Hepatocyte (in vitro differentiated cells): Measurements from ENCODE around the gene TMEM248. TPM values are rescaled to one million over a fixed set of nuclear protein-coding genes. Genes with fewer than 3 reads are reported as not detected.
"Not testable (repeated sequence)": the region's sequence is repeated elsewhere in the genome, so short reads cannot be mapped to it uniquely, and the experiment has no call there.

ENCODE experiments used
- DNase-seq: peaks from one replicate; pipeline ENCODE4 v3.0.0-alpha.2; 2016; ENCODE audit warnings: low spot score
- H2AFZ ChIP-seq: fragments of 200-600 bp; sonication (generic); 2 replicates; pipeline ENCODE4 v1.6.0; 2016; ENCODE audit warnings: antibody characterized with exemption, mild to moderate bottlenecking
- H3K27ac ChIP-seq: fragments of 200-600 bp; sonication (generic); 2 replicates; pipeline ENCODE4 v1.5.1; 2016; ENCODE audit warnings: mild to moderate bottlenecking
- H3K27me3 ChIP-seq: fragments of 200-600 bp; sonication (generic); 2 replicates; pipeline ENCODE4 v1.6.1; 2016
- H3K36me3 ChIP-seq: fragments of 200-600 bp; sonication (generic); replicated peaks from 2 replicates; pipeline ENCODE4 v1.5.1; 2016; ENCODE audit warnings: low read depth; ENCODE audit not compliant: insufficient read depth
- H3K4me1 ChIP-seq: fragments of 200-600 bp; sonication (generic); 2 replicates; pipeline ENCODE4 v1.5.1; 2016; ENCODE audit warnings: mild to moderate bottlenecking, moderate library complexity; ENCODE audit not compliant: insufficient read depth
- H3K4me2 ChIP-seq: fragments of 200-600 bp; sonication (generic); 2 replicates; pipeline ENCODE4 v1.6.0; 2016
- H3K4me3 ChIP-seq: fragments of 200-600 bp; sonication (generic); 2 replicates; pipeline ENCODE4 v1.5.1; 2016; ENCODE audit warnings: mild to moderate bottlenecking
- H3K79me2 ChIP-seq: fragments of 200-600 bp; sonication (generic); 2 replicates; pipeline ENCODE4 v1.6.0; 2017; ENCODE audit warnings: mild to moderate bottlenecking
- H3K9me2 ChIP-seq: fragments of 200-600 bp; sonication (generic); replicated peaks from 2 replicates; pipeline ENCODE4 v1.6.0; 2017; ENCODE audit warnings: mild to moderate bottlenecking; ENCODE audit not compliant: insufficient read depth
- H3K9me3 ChIP-seq: fragments of 200-600 bp; sonication (generic); 2 replicates; pipeline ENCODE4 v1.5.1; 2016; ENCODE audit warnings: low read depth, mild to moderate bottlenecking
- H4K20me1 ChIP-seq: fragments of 200-600 bp; sonication (generic); 2 replicates; pipeline ENCODE4 v1.6.0; 2016; ENCODE audit warnings: mild to moderate bottlenecking; ENCODE audit not compliant: insufficient read depth, poor library complexity, severe bottlenecking
- EZH2 ChIP-seq: fragments of 200-600 bp; sonication (generic); IDR thresholded peaks from 2 replicates; pipeline ENCODE4 v1.6.1; 2016; ENCODE audit warnings: antibody characterized with exemption, mild to moderate bottlenecking, borderline replicate concordance
- EZH2phosphoT487 ChIP-seq: fragments of 200-600 bp; sonication (generic); IDR thresholded peaks from one replicate; pipeline ENCODE4 v1.6.1; 2018; ENCODE audit warnings: antibody characterized with exemption, mild to moderate bottlenecking, low read depth, moderate library complexity; ENCODE audit not compliant: unreplicated experiment, severe bottlenecking
- WGBS: methylation state at CpG from one replicate; pipeline ENCODE4 v1.1.6; 2016; ENCODE audit warnings: low lambda C conversion rate; ENCODE audit errors: missing lambda C conversion rate; 5-methylcytosine and 5-hydroxymethylcytosine counted together
- polyA plus RNA-seq: library from polyadenylated mRNA; unstranded; fragments of >200 nt; fragmentation: Nextera tagmentation; extraction: Ambion mirVana; gene quantifications from 2 replicates; pipeline ENCODE4 v1.2.1, GENCODE V29; 2016
- total RNA-seq: library from RNA; depleted of rRNA; stranded (reverse); fragments of >200 nt; gene quantifications from 2 replicates; pipeline ENCODE4 v1.2.3, GENCODE V29; 2014
- TF ChIP-seq, protein P1 (sequence below): fragments of 200-600 bp; sonication (generic); IDR thresholded peaks from 2 replicates; pipeline ENCODE4 v1.5.1; 2016; ENCODE audit warnings: antibody characterized with exemption, mild to moderate bottlenecking; ENCODE audit not compliant: poor library complexity

The TMEM248 gene
- total and polyA plus RNA-seq, 2 experiments from 2014 or later: 80.3 to 91.5 TPM

DNA sequence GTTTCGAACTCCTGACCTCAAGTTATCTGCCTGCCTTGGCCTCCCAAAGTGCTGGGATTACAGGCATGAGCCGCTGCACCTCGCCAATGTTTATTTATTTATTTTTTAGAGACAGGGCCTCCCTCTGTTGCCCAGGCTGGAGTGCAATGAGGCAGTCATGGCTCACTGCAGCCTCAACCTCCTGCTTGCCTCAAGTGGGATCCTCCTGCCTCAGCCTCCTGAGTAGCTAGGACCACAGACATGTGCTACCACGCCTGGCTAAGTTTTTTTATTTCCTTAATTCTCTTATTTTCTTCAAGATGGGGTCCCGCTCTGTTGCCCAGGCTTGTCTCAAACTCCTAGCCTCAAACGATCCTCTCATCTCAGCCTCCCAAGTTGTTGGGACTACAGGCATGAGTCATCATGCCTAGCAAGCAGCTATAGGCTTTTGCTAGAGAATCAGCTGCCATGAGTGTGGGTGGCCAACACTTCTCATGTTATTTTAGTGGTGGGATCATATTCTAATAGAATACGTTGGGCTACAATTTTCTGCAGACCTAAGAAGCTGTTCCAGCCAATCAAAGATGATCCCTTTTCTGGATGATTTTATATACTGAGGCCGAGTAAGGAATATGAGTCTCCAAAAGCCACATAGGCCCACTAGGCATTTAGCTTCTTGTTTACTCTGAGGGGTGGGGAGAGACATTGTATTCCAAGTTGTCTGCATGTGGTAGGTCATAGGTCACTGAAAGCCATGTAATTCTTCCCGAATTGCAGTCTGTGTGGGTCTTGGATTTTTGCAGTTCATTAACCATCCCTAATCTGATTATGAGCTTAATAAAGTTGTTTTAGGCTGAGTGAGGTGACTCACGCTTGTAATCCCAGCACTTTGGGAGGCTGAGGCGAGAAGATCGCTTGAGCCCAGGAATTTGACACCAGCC, 7.6 kb upstream of the TMEM248 start:
- Histone ChIP-seq H3K27ac (no peak overlapping the region), H3K9me2 (no peaks in the 10 kb centered on the region), H3K36me3 (no peaks in the 10 kb centered on the region), H3K4me3 (no peak overlapping the region), H4K20me1 (no peaks in the 10 kb centered on the region), H3K9me3 (no peaks in the 10 kb centered on the region), H3K27me3 (no peaks in the 10 kb centered on the region), H3K4me1 (no peaks in the 10 kb centered on the region), H3K79me2 (no peaks in the 10 kb centered on the region), H3K4me2 (no peak overlapping the region), H2AFZ (no peak overlapping the region)
- TF ChIP-seq EZH2phosphoT487 (no peak), EZH2 (no peak)
- TF ChIP-seq, protein P1, sequence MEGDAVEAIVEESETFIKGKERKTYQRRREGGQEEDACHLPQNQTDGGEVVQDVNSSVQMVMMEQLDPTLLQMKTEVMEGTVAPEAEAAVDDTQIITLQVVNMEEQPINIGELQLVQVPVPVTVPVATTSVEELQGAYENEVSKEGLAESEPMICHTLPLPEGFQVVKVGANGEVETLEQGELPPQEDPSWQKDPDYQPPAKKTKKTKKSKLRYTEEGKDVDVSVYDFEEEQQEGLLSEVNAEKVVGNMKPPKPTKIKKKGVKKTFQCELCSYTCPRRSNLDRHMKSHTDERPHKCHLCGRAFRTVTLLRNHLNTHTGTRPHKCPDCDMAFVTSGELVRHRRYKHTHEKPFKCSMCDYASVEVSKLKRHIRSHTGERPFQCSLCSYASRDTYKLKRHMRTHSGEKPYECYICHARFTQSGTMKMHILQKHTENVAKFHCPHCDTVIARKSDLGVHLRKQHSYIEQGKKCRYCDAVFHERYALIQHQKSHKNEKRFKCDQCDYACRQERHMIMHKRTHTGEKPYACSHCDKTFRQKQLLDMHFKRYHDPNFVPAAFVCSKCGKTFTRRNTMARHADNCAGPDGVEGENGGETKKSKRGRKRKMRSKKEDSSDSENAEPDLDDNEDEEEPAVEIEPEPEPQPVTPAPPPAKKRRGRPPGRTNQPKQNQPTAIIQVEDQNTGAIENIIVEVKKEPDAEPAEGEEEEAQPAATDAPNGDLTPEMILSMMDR: no peak
- DNase-seq: no peak
- 82% methylated on average over 12 of the region's 12 CpGs for WGBS

DNA sequence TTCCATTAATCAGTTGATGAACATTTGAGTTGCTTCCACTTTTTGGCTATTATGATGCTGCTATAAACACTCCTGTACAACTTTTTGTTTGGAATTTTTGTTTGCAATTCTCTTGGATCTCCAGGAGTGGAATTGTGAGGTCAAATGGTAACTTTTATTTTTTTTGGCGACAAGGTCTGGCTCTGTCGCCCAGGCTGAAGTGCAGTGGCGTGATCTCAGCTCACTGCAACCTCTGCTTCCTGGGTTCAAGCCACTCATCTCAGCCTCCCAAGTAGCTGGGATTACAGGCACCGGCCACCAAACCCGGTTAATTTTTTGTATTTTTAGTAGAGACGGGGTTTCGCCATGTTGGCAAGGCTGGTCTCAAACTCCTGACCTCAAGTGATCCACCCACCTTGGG, 3.1 kb upstream of the TMEM248 start:
- H3K27me3 ChIP-seq, H3K4me2 ChIP-seq, DNase-seq, H3K9me2 ChIP-seq, H3K4me3 ChIP-seq, H2AFZ ChIP-seq, H3K27ac ChIP-seq, H4K20me1 ChIP-seq, H3K36me3 ChIP-seq, H3K9me3 ChIP-seq: not testable (repeated sequence)
- Histone ChIP-seq H3K79me2 (peaks cover 16% of the 10 kb centered on the region), H3K4me1 (peaks cover 12% of the 10 kb centered on the region)
- WGBS: 91% methylated on average over 7 of the region's 7 CpGs

DNA sequence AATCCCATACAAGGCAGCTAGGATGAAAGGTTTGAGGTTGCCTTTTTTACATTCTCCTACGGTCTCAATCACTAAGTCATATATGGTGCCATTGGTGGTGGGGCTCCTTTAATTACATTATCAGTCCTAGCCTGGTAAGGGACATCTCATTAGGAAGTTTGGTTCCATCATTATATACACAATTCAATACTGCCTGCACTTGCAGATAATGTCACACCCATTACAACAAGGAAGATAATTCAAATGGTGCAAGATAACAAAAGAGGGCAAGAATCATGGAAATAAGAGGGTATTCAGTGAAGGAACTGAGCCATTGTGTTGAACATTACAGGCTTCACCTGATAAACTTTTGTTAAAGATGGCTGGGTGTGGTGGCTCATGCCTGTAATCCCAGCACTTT, 1.7 kb upstream of the TMEM248 start:
- Histone ChIP-seq H3K27ac (no peak overlapping the region), H3K36me3 (no peaks in the 10 kb centered on the region), H3K4me2 (no peak overlapping the region), H3K9me3 (no peaks in the 10 kb centered on the region), H3K79me2 (peaks cover 30% of the 10 kb centered on the region), H2AFZ (no peak overlapping the region), H3K27me3 (no peaks in the 10 kb centered on the region), H3K9me2 (no peaks in the 10 kb centered on the region), H3K4me3 (no peak overlapping the region), H4K20me1 (peaks cover 10% of the 10 kb centered on the region), H3K4me1 (peaks cover 12% of the 10 kb centered on the region)
- TF ChIP-seq EZH2: no peak
- TF ChIP-seq, protein P1: no peak
- 92% methylated on average over 1 of the region's 1 CpG for WGBS
- DNase-seq: no peak

DNA sequence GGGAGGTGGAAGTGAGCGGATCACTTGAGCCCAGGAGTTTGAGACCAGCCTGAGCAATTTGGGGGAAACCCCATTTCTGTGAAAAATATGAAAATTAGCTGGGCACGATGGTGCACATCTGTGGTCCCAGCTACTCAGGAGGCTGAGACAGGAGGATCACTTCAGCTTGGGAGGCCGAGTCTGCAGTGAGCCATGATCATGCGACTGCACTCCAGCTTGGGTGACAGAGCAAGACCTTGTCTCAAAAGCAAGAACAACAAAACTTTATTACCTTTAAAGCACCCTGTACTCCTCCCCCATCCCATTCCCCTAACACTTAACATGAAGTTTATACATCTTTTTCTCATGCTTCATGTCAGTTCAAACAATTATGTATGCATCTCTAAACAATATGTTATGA, 1.3 kb upstream of the TMEM248 start:
- H3K4me3 ChIP-seq: no peak overlapping the region
- WGBS: 95% methylated on average over 4 of the region's 4 CpGs
- H3K4me2 ChIP-seq: no peak overlapping the region
- no peaks in the 10 kb centered on the region for H3K9me2 ChIP-seq
- H3K27ac ChIP-seq: no peak overlapping the region
- no peak for DNase-seq
- H2AFZ ChIP-seq: no peak overlapping the region
- no peaks in the 10 kb centered on the region for H3K9me3 ChIP-seq
- H3K79me2 ChIP-seq: peaks cover 34% of the 10 kb centered on the region
- H3K4me1 ChIP-seq: peaks cover 12% of the 10 kb centered on the region
- TF ChIP-seq EZH2phosphoT487 (no peak), EZH2 (no peak)
- TF ChIP-seq, protein P1: no peak
- no peaks in the 10 kb centered on the region for H3K36me3 ChIP-seq
- H4K20me1 ChIP-seq: peaks cover 10% of the 10 kb centered on the region
- no peaks in the 10 kb centered on the region for H3K27me3 ChIP-seq
